GM12878 (cell line): ENCODE results near the gene CDPF1. TPM values are rescaled to one million over a fixed set of nuclear protein-coding genes. Genes with fewer than 3 reads are reported as not detected.

Source experiments
- BCL3 ChIP-seq: IDR thresholded peaks from 2 replicates; pipeline ENCODE4 v1.6.1; 2011; ENCODE audit warnings: borderline replicate concordance, low read depth, mild to moderate bottlenecking, moderate library complexity, low read length; ENCODE audit not compliant: insufficient read depth, poor library complexity, severe bottlenecking
- CTCF ChIP-seq, 3 experiments: IDR thresholded peaks in 2 of 3; conservative IDR thresholded peaks in 1 of 3; 2 replicates each; pipeline ENCODE4 v1.5.1; 2011; ENCODE audit warnings: low read depth in 3 of 3, low read length in 3 of 3, mild to moderate bottlenecking in 3 of 3, control low read depth in 2 of 3, moderate library complexity in 2 of 3, inconsistent platforms in 1 of 3, mixed read lengths in 1 of 3; ENCODE audit not compliant: control insufficient read depth in 2 of 3, insufficient read depth in 1 of 3; ENCODE audit errors: extremely low read depth in 1 of 3
- EGR1 ChIP-seq, 2 experiments: IDR thresholded peaks; 1 replicate in 1 of 2; 2 replicates in 1 of 2; pipeline ENCODE4 v1.6.1; 2011 to 2012; ENCODE audit warnings: low read depth in 2 of 2, low read length in 2 of 2, borderline replicate concordance in 1 of 2, mild to moderate bottlenecking in 1 of 2, moderate library complexity in 1 of 2
- MXI1 ChIP-seq: fragments of 150-350 bp; IDR thresholded peaks from 2 replicates; pipeline ENCODE4 v1.6.1; 2011; ENCODE audit warnings: low read depth, mild to moderate bottlenecking, inconsistent platforms, low read length, improper control_type of control experiment
- NBN ChIP-seq: fragments of 450-650 bp; IDR thresholded peaks from 2 replicates; pipeline ENCODE4 v1.6.1; 2016
- NFYB ChIP-seq: IDR thresholded peaks from 2 replicates; pipeline ENCODE4 v1.6.1; 2011; ENCODE audit warnings: low read depth, mild to moderate bottlenecking, low read length, improper control_type of control experiment, moderate library complexity; ENCODE audit not compliant: insufficient read depth
- TAF1 ChIP-seq: IDR thresholded peaks from 2 replicates; pipeline ENCODE4 v1.6.1; 2011; ENCODE audit warnings: mild to moderate bottlenecking, low read depth, low read length, borderline replicate concordance
- YBX1 ChIP-seq: fragments of 450-650 bp; IDR thresholded peaks from 2 replicates; pipeline ENCODE4 v1.6.1; 2016; ENCODE audit warnings: antibody characterized with exemption
- ZNF384 ChIP-seq: IDR thresholded peaks from 2 replicates; pipeline ENCODE4 v1.6.1; 2012; ENCODE audit warnings: low read depth, mild to moderate bottlenecking, low read length, improper control_type of control experiment, borderline replicate concordance
- ZNF687 ChIP-seq: fragments of 450-650 bp; IDR thresholded peaks from 2 replicates; pipeline ENCODE4 v1.6.1; 2017; ENCODE audit warnings: mild to moderate bottlenecking, moderate library complexity
- polyA plus RNA-seq, 11 experiments: library from polyadenylated mRNA; depleted of rRNA in 4 of 11; unstranded in 6 of 11; stranded (reverse) in 5 of 11; fragments of >200 nt; fragmentation: Nextera tagmentation in 4 of 11; fragmentation: Illumina TruSeq in 1 of 11; extraction: Ambion mirVana in 4 of 11; extraction: Trizol in 1 of 11; gene quantifications; 1 replicate in 1 of 11; 2 replicates in 10 of 11; pipeline versions ENCODE4 v1.2.1 to v1.2.3, GENCODE V29; 2011 to 2016; ENCODE audit warnings: inconsistent platforms in 2 of 11, missing spikeins in 2 of 11, low read depth in 1 of 11
- total RNA-seq, 4 experiments: library from RNA; depleted of rRNA in 3 of 4; stranded (reverse); fragments of >200 nt in 3 of 4; fragmentation: Illumina TruSeq in 1 of 4; extraction: Trizol in 1 of 4; gene quantifications; 2 replicates each; pipeline versions ENCODE4 v1.2.1 to v1.2.3, GENCODE V29; 2013 to 2021
- TF ChIP-seq, protein P1 (sequence below): IDR thresholded peaks from 2 replicates; pipeline ENCODE4 v1.6.1; 2012; ENCODE audit warnings: mild to moderate bottlenecking, low read depth, low read length

The CDPF1 gene
- total and polyA plus RNA-seq, 10 of the 15 experiments (the other 5 are each of a cell fraction or from before 2014, with no cell fraction given) = 1.0 to 22.4 (median 7.9) TPM

GRCh38 chr22:46195487-46196165 lies 54.5 kb downstream of the CDPF1 start (continued):
- TF ChIP-seq ZNF687 = no peak
- TF ChIP-seq BCL3 = no peak
- no peak for TF ChIP-seq NFYB
- no peak for TF ChIP-seq YBX1
- no peak for TF ChIP-seq TAF1
- no peak for TF ChIP-seq EGR1 (IDR thresholded peaks at IDR 0.05; ENCODE audit: borderline replicate concordance in 1 of 2, low read depth in 2 of 2, low read length in 2 of 2)
- no peak for TF ChIP-seq MXI1
- TF ChIP-seq ZNF384 = no peak
- TF ChIP-seq CTCF (IDR thresholded peaks at IDR 0.05 in 2 of 3, conservative IDR thresholded peaks at IDR 0.05 in 1 of 3; ENCODE audit: control insufficient read depth in 2 of 3, extremely low read depth in 1 of 3, insufficient read depth in 1 of 3, low read depth in 3 of 3, low read length in 3 of 3) = no peak
- TF ChIP-seq NBN = no peak
- TF ChIP-seq, protein P1, sequence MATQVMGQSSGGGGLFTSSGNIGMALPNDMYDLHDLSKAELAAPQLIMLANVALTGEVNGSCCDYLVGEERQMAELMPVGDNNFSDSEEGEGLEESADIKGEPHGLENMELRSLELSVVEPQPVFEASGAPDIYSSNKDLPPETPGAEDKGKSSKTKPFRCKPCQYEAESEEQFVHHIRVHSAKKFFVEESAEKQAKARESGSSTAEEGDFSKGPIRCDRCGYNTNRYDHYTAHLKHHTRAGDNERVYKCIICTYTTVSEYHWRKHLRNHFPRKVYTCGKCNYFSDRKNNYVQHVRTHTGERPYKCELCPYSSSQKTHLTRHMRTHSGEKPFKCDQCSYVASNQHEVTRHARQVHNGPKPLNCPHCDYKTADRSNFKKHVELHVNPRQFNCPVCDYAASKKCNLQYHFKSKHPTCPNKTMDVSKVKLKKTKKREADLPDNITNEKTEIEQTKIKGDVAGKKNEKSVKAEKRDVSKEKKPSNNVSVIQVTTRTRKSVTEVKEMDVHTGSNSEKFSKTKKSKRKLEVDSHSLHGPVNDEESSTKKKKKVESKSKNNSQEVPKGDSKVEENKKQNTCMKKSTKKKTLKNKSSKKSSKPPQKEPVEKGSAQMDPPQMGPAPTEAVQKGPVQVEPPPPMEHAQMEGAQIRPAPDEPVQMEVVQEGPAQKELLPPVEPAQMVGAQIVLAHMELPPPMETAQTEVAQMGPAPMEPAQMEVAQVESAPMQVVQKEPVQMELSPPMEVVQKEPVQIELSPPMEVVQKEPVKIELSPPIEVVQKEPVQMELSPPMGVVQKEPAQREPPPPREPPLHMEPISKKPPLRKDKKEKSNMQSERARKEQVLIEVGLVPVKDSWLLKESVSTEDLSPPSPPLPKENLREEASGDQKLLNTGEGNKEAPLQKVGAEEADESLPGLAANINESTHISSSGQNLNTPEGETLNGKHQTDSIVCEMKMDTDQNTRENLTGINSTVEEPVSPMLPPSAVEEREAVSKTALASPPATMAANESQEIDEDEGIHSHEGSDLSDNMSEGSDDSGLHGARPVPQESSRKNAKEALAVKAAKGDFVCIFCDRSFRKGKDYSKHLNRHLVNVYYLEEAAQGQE = no peak
